Measurements from ENCODE around the gene CEP162.
"Not testable (repeated sequence)": the region's sequence is repeated elsewhere in the genome, so short reads cannot be mapped to it uniquely, and the experiment has no call there.

Gene CEP162

DNA sequence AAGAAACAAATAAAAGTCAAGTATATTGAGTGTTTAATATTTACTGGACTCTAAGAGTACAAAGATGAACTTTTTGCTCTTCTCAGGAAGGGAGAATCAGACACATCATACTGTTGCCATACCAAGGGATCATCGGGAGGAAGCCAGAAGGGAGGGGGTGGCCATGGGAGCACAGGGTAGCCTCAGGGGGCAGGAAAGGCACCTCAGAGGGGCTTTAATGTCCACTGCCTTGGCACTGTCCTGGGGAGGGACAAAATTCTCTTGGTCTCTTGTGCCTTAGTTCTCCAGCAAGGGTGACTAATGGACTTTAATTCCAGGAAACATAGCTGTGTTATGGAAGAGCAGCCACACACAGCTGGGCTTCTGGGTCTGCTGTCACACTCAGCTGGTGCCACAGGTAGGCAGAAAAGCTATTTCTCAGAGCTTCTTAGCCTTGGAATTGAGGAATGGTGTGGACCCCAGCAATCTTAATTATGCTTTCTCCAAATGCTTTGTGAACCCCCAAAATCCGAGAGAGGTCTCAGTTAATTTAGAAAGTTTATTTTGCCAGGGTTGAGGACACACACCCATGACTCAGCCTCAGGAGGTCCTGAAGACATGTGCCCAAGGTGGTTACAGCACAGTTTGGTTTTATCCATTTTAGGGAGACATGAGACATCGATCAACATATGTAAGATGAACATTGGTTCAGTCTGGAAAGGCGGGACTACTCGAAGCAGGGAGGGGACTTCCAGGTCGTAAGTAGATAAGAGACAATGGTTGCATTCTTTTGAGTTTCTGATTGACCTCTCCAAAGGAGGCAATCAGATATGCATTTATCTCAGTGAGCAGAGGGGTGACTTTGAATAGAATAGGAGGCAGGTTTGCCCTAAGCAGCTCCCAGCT is 140.7 kb downstream of the CEP162 start:
- no peak for DNase-seq (ENCODE audit: low read depth, low spot score)

GRCh38 chr6:84086056-84086455 is 141.4 kb downstream of the CEP162 start:
- DNase-seq (ENCODE audit: low read depth, low spot score) = no peak

DNA sequence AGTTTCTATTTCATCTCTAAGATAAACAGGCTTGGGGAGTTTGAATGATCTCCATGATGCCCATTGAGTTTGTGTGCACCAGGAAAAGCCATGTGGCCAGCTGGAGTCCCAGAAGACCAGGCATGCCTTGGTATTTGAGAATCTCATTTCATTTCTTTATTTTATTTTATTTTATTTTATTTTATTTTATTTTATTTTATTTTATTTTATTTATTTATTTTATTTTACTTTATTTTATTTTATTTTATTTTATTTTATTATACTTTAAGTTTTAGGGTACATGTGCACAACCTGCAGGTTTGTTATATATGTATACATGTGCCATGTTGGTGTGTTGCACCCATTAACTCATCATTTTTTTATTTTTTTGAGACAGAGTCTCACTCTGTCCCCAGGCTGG is 142.7 kb downstream of the CEP162 start:
- DNase-seq (ENCODE audit: low read depth, low spot score) = not testable (repeated sequence)

- DNase-seq (ENCODE audit: low read depth, low spot score) = peak; percentile 37
Observed at GRCh38 chr6:84082689-84083265, 144.7 kb downstream of the CEP162 start.

GRCh38 chr6:84081222-84081621 is 146.2 kb downstream of the CEP162 start:
- no peak for DNase-seq (ENCODE audit: low read depth, low spot score)

- DNase-seq (ENCODE audit: low read depth, low spot score) = peak; percentile 36
Observed at GRCh38 chr6:84078335-84078734, 149.1 kb downstream of the CEP162 start.

- DNase-seq (ENCODE audit: low read depth, low spot score) = no peak
Observed at GRCh38 chr6:84077645-84078044, 149.8 kb downstream of the CEP162 start.

- DNase-seq (ENCODE audit: low read depth, low spot score) = peak; percentile 66
Observed at GRCh38 chr6:84074988-84075781, 152.3 kb downstream of the CEP162 start.
